Stimulated activated CD4-positive, alpha-beta T cell treated with anti-CD3 and anti-CD28 coated beads, Interleukin-2, amount 100 ng/mL, for 4 hours (primary cell): Measurements from ENCODE around the gene TLL2.

Experiments used
- DNase-seq: peaks from one replicate; pipeline ENCODE4 v3.0.0-alpha.2; 2020; ENCODE audit warnings: low read depth

Gene TLL2

DNA sequence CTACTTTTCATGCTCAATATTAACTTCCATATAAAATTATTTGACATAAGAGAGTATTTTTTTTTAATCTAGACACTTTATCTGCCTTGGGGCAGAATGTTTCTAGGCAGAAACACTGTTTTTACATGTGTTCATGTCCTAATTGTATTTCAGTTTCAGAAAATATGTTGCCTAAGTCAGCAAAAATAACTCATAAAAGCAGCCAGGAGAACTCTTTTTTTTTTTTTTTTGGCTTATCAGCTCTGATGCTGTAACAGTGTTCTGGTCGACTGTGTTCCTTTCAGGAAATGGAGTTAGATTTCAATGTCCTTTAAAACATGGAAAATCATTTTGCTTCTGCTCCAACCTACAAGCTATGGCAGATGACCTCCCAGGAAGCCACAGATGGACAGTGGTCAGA, 91.7 kb downstream of the TLL2 start:
- no peak for DNase-seq

DNA sequence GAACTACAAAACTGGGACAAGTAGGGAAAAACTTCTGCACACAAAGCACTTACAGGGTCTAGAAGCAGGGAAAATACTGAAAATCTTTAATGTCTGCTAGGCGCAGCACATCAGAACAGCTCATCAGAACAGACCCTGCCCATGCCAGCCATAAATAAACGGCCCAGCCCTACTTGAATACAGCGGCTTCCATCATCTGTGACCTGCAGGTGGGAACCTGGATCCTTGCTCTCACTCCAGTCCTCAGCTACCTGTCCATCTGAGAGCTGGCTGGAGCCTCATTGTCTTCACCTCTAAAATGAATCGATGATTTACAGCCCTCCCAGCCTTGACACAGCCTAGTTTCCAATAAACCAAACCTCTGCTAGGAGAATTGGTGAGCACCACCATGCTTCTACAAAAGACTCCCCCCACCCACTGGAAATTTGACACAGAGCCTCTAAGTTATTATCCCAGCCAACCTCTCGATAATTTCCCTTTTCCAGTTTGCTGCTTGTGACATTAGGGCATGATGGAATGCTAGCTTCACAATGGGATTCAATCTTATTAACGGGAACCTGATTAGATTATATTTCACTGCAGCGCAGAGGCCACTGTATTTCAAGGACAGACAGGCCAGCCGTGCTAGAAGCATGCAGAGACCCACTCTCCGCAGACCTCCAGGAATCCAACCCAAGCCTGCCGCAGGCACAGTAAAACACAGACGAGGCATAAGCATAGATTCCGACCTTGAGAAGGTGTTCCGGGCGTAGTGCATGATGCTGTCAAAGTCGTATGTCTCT, 93.3 kb downstream of the TLL2 start:
- no peak for DNase-seq

DNA sequence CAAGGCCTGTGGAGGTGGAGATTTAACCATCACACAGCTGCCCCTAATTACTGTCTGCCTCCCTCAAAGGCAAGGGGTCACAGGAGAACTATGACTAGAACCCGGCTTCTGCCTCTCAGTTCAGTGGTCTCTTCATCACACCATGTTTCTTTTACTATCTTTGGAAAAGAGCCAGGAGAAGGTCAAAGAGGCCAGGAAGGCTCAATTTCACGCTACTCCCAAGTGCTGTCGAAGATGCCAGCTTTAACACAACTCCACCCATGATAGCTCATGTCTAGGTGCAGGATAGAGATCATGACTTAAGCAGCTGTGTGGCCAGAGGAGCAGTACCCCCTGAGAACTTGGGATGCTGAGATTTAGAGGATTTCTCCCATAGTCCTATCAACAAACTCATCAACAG, 94.4 kb downstream of the TLL2 start:
- no peak for DNase-seq

DNA sequence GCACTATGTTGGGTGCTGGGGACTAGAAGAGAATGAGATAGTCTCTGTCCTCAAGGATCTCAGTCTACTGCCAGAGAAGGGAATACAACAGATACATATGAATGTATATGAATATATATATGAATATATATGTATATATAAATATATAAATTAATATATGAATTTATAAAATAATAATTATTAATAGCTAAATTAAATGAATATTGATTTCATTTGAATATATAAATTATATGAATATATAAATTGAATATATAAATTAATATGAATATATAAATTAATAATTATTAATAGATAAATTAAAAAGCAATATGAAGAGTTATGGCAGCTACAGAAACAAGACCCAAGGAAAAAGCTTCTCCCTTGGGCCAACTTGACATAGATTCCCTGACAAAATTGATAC, 95.1 kb downstream of the TLL2 start:
- no peak for DNase-seq

DNA sequence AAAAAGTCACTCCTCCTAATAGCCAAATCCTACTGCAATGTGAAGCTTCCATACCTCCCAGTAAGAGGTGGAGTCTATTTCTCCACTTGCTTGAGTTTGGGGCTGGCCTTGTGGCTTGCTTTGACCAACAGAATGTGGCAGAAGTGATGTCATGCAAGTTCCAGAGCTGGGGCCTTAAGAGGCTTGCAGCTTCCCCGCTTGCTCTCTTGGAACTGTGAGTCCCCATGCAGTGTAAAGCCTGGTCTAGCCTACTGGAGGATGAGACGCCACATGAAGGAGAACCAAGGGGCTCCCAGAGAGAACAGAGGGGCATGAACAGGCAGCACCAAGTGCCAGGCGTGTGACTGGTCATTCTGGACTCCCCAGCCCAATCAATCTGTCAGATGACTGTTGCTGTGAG, 96.3 kb downstream of the TLL2 start:
- no peak for DNase-seq

DNA sequence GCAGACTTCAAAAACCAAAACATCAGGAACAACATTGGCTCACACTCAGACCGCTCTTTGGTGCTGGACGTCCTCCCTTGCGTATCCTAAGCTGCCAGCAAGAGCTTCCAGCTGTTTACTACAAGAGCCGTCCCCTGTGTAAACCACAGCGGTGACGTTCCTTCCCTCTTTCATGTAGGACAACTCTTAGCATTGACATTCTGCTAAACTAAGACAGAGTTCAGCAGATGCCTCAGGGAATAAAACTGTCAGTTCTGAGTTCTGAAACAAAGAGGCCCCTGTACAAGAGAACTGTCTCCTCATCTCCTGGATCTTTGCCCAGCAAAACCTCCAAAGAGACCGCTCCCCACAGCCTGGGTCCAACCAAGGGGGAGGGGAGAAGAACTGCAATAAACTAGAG, 97.1 kb downstream of the TLL2 start:
- no peak for DNase-seq

DNA sequence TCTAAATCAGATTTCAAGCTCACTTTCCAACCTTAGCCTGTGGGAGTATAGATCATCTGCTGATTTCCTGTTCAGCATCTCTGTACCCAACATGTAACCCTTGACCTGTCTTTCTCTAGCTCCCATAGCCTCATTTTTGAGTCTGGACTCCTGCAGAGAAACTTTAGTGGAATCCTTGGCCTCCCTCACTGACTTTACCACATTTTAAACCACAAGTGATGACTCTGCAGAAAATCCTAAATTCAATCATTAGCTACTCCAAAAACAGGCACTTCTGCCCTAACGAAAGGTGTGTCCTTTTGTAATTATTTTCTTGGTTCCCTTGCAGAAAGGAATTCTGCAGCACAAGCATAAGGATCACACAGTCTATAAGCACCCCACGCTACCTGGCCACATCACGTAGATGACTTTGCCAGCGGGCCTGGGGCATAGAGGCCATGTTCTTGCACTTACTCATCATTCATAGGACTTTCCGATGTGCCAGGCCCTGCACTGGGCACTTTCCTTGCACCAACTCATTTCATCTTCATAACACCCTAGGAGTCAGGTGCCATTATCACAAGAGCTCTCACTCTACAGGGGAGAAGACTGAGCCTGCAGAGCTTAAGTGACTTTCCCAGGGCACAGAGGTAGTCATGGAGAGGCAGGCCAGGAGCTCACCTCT, 97.7 kb downstream of the TLL2 start:
- DNase-seq: no peak

DNA sequence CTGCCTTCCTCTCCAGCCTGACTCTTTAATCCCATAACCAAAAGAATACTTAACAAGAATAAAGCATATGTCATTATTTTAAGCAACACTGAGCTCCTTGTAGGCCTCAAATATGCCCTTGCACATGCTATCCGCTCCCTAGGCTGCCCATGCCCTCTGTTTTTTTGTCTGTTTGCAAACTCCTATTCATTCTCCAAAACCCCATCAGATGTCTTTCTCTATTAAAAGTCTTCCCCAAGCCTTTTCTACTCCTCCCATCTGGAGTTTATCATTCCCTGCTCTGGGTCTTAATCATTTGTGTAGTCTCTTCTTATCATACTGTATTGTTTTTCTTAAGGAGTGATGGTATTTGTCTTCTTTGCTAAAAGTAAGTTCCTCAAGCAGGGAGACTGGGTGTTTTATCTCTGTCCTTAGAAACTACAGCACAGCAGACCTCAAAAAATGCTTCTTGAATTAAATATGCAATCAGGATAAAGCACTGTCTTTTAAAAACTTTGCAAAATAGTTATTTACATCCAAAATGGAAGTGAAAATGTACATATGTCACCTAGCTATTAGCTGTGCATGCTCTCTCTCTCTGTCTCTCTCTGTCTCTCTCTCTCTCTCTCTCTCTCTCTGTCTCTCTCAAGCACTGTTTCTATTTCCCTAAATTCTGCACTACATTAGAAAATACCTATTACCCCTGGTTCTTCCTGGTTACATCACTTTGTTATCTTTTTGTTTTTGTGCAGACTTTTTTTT, 98.4 kb downstream of the TLL2 start:
- no peak for DNase-seq

DNA sequence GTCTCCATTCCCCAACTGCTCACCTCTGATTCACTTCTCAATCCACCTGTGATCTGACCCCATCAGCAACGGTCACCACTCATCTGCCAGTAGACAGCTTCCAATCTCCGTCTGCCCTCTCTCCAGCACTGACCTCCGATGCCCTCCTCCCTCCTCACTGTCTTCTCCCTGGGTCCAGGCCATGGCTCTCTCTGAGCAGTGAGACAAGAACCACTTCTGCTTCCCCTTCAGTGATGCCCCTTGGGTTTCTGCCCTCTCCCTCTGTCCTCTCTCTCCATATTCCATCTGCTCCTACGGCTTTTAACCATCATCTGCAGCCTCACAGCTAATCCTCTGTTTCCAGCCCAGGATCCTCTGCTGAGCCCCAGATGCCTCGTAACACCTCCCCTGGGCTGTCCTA, 99.4 kb downstream of the TLL2 start:
- no peak for DNase-seq

DNA sequence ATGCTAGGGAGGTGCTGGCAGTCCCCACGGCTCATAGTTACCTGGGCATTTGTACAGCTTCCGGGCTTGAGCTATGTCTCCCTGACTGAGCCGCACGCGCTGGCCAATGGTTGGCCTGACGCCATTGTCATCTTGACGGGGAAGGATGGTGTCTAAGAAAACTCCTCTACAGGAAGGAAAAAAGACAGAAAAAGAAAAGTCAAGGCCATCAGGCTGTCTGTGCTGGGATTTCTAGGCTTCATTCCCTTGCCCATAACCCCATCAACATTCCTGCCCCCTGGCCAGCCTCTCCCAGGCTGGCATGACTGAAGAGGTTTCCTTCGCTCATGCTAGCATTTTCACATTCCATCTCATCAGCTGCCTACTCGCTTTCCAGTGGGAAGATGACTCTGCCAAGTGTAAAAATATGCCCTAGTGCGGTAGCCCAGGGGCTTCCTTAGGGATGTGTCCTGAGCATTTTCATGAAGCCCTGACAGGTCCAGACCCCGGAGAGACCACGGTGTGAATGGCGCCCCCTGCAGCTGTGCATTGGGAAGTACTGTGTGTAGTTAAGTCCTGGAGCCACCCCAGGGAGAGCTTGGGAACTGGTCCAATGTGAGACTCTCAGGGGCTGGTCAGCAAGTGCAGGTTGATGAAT, 100.5 kb downstream of the TLL2 start:
- DNase-seq: no peak

DNA sequence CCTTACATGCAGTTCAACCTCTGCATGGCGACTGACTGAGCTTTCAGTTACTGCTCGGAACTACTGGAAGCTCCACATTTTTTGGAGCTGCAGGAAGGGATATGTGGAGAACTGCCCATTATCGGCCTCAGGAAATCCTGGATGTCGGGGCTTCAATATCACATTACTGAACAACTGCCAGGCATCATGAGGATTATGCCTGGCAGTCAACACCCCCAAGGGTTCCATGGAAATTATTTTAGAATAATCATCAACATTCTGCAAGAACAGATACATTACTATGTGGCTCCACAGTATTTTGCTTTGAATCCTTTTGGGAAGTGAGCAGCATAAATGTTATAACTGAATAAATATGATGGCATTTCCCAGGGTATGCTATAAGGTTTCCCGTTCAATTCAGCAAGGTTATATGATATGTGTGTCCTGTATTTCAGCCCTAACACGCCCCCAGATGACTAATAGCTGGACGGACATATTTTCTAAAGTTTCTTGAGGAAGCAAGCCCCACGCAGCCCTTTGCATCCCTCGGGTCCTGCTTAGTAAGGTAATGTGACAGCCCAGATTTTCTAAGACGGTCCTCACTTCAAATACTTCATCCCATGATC, 101.9 kb downstream of the TLL2 start:
- no peak for DNase-seq

DNA sequence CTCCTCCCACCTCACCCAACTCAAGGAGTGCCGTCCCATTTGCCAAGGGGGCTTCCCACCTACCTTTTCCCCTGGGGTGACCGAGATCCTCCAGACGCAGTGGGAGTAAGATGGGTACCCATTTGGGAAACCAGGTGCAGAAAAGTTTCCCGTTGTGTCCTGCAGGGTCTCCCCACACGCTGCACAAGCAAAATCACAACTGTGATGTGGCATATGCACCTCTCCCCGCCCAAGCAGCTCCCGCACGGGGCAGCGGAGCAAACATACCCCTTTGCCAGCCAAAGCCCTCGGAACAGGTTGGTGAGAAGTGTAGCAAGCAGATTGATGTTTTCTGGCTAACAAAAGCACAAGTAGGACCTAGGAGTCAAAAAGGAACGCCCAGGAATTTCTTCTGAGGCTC, 103.4 kb downstream of the TLL2 start:
- no peak for DNase-seq

DNA sequence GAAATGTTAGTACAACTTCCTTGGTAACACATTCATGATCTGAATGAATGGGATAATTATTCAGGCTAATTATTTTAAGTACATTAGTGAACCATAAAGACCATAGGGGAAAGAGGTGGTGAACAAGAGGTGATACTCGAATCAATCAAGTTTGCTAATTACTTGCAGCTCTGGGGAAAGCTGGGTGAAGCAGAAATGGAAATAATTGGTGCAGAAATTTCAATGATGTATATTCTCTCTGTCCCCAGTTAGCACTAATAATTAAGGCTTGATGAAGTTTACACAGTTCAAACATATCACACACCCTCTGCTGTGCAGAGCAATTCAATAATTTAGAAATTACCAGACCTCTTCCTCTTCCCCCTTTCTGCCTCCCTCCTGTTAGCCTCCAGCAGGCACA, 105.5 kb downstream of the TLL2 start:
- DNase-seq: no peak

DNA sequence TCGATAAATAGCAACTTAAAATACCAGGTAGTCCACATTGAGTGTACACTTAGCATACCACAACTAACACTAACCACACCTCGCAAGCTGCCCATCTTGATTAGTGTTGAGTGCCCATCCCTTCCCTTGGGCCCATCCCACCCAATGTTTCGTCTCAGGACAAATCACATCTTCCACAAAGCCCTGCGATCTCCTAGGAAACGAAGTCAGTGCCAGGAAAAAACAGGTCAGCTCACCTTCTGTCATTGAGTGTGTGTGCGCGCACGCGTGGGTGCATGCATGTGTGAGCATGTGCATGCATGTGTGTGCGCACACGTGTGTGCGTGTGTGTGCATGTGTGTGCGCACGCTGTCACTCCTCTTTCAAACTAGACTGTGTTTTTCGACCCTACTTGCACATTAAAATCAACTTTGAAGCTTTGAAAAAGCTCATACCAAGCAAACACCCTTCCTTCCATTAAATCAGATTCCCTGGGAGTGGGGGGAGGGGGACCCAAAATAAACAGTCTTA, 106.1 kb downstream of the TLL2 start:
- no peak for DNase-seq

DNA sequence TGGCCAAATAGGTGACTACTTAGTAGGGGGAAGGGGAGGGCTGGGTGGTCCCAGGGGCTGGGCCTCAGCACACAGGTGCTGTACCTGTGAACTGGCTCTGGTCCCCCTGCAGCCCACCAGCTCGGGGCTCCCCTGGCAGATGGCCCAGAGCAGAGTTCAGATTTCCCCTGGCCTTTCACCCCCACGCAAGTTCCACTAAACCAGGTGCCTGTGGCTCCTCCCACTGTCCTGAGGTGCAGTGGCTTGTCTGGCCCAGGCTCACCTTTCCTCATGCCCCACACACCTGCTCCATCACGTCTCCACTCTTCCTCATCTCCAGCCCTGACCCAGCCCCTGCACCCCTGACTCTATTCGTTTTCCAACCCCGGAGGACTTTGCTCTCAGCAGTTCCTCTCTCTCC, 107.6 kb downstream of the TLL2 start:
- DNase-seq: no peak

DNA sequence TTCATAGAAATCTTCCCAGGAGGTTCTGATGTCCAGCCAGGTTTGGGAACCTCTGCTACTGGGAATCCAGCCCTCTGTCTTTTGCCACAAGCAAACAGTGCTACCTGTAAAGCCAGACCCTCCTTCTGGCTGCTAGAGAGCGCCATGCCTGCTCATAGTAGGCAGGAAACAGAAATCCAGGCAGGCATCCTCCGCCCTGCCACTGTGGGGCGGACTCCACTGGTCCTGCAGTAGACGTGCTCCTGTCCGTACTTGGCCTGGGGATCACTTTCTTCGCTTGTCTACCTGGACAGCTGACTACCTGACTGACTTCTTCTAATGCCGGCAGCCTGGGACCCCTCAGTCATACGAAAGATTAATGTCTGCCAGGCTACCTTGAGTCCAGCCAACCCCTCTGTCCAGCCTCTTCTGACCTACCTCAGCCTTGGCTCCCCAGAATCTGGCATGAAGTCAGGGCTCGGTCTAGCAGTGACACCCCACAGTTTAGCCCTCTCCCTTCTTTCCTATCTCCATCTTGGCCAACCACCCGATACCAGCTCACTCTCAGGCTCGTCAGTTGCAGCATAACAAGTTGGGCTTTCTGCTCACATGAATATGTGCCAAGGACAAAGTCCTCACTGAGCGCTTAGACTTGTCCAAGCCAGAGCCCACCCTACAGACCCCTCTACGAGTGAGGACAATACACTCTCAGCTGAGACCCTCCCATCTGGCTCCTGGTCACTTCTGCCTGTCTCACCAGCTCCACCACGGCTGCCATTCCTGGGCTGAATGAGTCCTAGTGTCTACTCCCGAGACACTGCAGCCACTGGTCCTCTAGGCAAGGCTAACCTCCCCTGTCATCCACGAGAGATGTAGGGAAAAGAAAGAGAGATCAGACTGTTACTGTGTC, 111.1 kb downstream of the TLL2 start:
- DNase-seq: no peak

DNA sequence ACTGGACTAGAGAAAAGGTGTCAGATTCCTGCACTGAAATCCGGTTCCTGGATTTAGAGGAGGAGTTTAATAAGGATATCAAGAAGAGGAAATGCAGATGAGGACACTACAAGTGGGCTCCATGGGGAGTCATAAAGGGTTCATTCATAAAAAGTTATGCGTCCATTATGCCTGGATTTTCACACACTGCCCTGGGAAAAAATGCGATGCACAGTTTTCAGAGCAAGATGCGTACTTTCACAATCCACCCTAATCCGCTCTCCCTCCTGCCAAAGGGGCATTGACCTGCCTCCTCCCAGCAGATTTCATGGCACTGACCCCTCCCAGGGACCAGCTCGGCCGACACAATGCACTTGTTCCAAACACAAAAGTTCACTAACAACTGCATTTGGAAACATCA, 112.7 kb downstream of the TLL2 start:
- DNase-seq: no peak

DNA sequence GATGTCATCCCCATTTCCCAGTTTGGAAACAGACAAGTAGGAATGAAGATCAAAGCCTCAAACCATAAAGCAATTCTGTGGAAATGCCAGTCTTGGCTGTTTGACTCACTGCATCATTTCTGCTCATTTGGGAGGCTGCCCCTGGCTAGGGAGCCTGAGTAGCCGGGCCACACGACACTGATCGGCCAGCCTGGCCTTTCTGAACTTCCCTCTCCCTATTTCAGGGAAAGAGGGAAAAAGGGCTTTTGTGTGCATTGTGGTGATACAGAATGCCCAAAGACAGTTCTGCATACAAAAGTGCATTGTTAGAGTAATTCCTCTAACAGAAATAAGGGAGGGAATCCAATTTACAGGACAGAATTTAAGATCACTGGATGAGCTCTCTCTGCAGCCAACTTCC, 113.3 kb downstream of the TLL2 start:
- DNase-seq: no peak

DNA sequence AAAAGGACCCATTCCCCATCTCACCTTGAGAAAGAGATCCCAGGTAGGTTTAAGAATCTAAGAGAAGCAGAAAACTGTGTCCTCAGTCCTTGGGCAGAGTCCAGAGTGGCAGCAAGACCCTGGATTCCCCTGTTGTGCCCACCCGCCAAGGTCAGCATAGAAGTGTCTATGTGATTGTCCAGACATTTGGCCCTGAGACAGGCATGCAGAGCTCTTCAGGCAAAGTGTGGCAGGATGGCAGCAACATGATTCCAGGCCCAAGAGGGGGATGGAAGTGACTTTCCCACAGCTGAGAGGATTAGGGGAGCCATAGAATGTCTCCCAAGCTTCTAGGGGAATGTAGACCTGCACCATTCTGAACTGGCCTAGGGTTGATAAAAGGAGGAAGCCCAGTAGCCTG, 115.8 kb downstream of the TLL2 start:
- no peak for DNase-seq

DNA sequence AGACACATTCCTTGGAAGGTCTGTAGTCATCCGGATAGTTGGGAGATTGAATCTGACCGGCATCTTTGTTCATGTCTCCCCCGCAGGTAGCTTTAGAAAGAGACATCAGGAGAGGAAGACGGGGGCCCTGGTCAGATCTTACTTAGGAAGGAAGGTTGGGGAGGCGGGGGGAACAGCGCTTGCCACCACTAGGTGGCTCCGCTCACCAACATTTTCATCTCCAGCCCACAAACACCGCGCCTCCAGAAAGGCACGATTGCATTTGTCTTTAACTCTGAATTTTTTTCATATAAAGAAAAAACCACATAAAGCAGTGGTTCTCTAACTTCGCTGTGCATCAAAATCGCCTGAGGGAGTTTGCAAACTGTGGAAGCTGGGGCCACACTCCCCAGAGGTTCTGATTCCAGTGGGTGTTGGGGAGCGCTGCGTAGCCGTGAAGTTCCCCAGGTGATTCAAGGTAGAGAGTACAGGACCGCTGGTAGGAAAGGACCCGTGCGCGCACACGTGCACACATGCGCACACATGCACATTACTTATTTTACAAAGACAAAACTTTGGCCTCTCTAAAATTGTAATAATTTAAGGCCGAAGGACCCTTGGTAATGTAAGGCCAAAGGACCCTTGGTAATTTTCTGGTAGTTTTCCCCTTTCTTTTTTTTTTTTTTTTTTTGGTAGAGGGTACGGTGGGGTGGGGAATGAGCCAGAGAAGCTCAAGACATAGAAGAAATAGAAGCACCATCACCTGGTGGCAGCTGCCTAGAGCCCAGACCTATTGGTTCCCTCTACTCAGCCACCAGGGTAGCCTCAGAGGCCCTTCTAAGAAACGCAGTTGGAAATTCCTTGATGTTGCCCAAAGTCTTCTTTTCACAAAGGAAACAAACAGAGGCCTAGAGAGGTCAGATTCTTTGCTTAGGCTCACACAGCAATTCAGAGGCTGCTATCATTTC, 117.5 kb downstream of the TLL2 start:
- peak; percentile 38 for DNase-seq
